Measurements from ENCODE around the gene TPM1.

DNA sequence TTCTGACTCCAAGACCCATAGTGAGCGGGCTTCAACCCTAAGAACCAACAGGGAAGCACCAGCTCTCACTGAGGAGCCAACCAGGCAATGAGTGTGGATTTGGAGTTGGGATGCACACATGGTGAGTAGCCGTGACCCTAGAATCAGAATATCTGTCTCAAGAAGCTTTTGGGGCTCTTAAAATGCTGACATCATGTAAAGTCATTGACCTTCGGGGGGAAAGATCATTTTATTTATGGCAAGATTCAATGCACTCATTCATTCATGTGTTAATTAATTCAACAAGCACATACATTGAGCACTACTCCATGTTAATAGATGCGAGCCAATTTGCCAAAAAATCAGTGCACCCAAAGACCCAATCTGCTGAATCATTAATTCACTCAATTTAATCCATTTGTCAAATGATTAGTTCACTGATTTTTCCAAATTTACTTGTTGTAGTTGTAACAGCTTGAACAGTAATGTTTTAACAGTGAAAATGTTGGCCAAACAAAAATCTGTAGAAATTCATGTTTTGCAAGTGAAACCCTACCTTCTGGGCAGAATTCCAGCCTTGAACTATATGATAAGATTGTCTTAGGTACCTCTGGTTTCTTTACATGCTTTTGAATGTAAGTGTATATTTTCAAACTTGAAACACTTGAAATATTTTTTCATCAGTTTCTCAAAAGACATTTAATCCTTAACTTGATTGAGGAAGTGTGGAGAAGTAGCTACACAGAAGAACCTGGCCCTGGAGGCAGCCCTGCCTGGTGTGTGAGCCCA lies 49.3 kb downstream of the TPM1 start:
- TF ChIP-seq, protein P1, sequence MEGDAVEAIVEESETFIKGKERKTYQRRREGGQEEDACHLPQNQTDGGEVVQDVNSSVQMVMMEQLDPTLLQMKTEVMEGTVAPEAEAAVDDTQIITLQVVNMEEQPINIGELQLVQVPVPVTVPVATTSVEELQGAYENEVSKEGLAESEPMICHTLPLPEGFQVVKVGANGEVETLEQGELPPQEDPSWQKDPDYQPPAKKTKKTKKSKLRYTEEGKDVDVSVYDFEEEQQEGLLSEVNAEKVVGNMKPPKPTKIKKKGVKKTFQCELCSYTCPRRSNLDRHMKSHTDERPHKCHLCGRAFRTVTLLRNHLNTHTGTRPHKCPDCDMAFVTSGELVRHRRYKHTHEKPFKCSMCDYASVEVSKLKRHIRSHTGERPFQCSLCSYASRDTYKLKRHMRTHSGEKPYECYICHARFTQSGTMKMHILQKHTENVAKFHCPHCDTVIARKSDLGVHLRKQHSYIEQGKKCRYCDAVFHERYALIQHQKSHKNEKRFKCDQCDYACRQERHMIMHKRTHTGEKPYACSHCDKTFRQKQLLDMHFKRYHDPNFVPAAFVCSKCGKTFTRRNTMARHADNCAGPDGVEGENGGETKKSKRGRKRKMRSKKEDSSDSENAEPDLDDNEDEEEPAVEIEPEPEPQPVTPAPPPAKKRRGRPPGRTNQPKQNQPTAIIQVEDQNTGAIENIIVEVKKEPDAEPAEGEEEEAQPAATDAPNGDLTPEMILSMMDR (IDR thresholded peaks at IDR 0.05; ENCODE audit: low read depth, low read length, missing input control) = no peak
- no peak for TF ChIP-seq MAX (IDR thresholded peaks at IDR 0.05)
- no peak for TF ChIP-seq TAF1 (conservative IDR thresholded peaks at IDR 0.05)

All from liver (tissue), 3 donors.